ENCODE results near the gene SFXN5.

Gene SFXN5

GRCh38 chr2:72934683-72935610, 136.6 kb downstream of the SFXN5 start:
- DNase-seq, result no peak

GRCh38 chr2:72933646-72934151, 137.8 kb downstream of the SFXN5 start:
- no peak for DNase-seq

- no peak for DNase-seq
Measured at GRCh38 chr2:72933207-72933606, 138.3 kb downstream of the SFXN5 start.

GRCh38 chr2:72932805-72933204, 138.7 kb downstream of the SFXN5 start:
- DNase-seq, result no peak

GRCh38 chr2:72932045-72932740, 139.3 kb downstream of the SFXN5 start:
- DNase-seq, result no peak

- no peak for DNase-seq
Measured at GRCh38 chr2:72931280-72931910, 140.1 kb downstream of the SFXN5 start.

- no peak for DNase-seq
Measured at GRCh38 chr2:72929010-72929409, 142.5 kb downstream of the SFXN5 start.

- DNase-seq, result no peak
Measured at GRCh38 chr2:72927619-72928550, 143.6 kb downstream of the SFXN5 start.

- no peak for DNase-seq
Measured at GRCh38 chr2:72926811-72927465, 144.6 kb downstream of the SFXN5 start.

GRCh38 chr2:72926368-72926767, 145.1 kb downstream of the SFXN5 start:
- DNase-seq, result no peak

- no peak for DNase-seq
Measured at GRCh38 chr2:72925328-72925943, 146.1 kb downstream of the SFXN5 start.

- DNase-seq, result no peak
Measured at GRCh38 chr2:72924353-72925240, 146.9 kb downstream of the SFXN5 start.

- DNase-seq, result no peak
Measured at GRCh38 chr2:72923833-72924352, 147.6 kb downstream of the SFXN5 start.

- DNase-seq, result no peak
Measured at GRCh38 chr2:72921853-72922252, 149.7 kb downstream of the SFXN5 start.

- no peak for DNase-seq
Measured at GRCh38 chr2:72921088-72921851, 150.2 kb downstream of the SFXN5 start.

- no peak for DNase-seq
Measured at GRCh38 chr2:72920318-72921087, 151.0 kb downstream of the SFXN5 start.

GRCh38 chr2:72919414-72920317, 151.8 kb downstream of the SFXN5 start:
- no peak for DNase-seq

All from DMS79 (cell line).